ENCODE measurements around the gene TWF2.

TWF2 gene

GRCh38 chr3:52243791-52244628 lies 5.1 kb upstream of the TWF2 start:
- Mint-ChIP-seq H3K27me3 (ENCODE audit: low read depth, poor library complexity) (peaks cover 53% of the 10 kb centered on the region), H3K36me3 (ENCODE audit: low read depth) (peaks cover 7% of the 10 kb centered on the region), H3K9me3 (peaks cover 7% of the 10 kb centered on the region), H3K27ac (no peak overlapping the region), H3K4me3 (no peak overlapping the region), H3K4me1 (peaks cover 26% of the 10 kb centered on the region)
- DNase-seq: no peak
- no peak for TF ChIP-seq CTCF (IDR thresholded peaks at IDR 0.05)

GRCh38 chr3:52242039-52242438 lies 3.1 kb upstream of the TWF2 start:
- Mint-ChIP-seq H3K4me1 (peaks cover 43% of the 10 kb centered on the region), H3K4me3 (no peak overlapping the region), H3K27ac (no peak overlapping the region), H3K9me3 (peaks cover 7% of the 10 kb centered on the region), H3K36me3 (ENCODE audit: low read depth) (peaks cover 7% of the 10 kb centered on the region), H3K27me3 (ENCODE audit: low read depth, poor library complexity) (peaks cover 46% of the 10 kb centered on the region)
- TF ChIP-seq CTCF (IDR thresholded peaks at IDR 0.05): no peak
- no peak for DNase-seq

- peaks cover 7% of the 10 kb centered on the region for H3K9me3 Mint-ChIP-seq
- no peak for DNase-seq
- H3K27ac Mint-ChIP-seq: no peak overlapping the region
- peak overlapping the region; percentile 91 for H3K4me3 Mint-ChIP-seq
- H3K4me1 Mint-ChIP-seq: peaks cover 54% of the 10 kb centered on the region
- no peak for TF ChIP-seq CTCF (IDR thresholded peaks at IDR 0.05)
- peaks cover 35% of the 10 kb centered on the region for H3K27me3 Mint-ChIP-seq (ENCODE audit: low read depth, poor library complexity)
- H3K36me3 Mint-ChIP-seq (ENCODE audit: low read depth): peaks cover 7% of the 10 kb centered on the region
Observed at GRCh38 chr3:52240886-52241370, 2.0 kb upstream of the TWF2 start.

- H3K36me3 Mint-ChIP-seq (ENCODE audit: low read depth): peaks cover 7% of the 10 kb centered on the region
- DNase-seq: no peak
- peaks cover 58% of the 10 kb centered on the region for H3K4me1 Mint-ChIP-seq
Observed at GRCh38 chr3:52240059-52240885, 1.3 kb upstream of the TWF2 start.

GRCh38 chr3:52238193-52238760 lies 681 bp downstream of the TWF2 start:
- no peak for DNase-seq
- TF ChIP-seq CTCF (IDR thresholded peaks at IDR 0.05): no peak
- Mint-ChIP-seq H3K27ac (no peak overlapping the region), H3K9me3 (peaks cover 4% of the 10 kb centered on the region), H3K4me3 (peak overlapping the region; percentile 91), H3K4me1 (peaks cover 52% of the 10 kb centered on the region), H3K36me3 (ENCODE audit: low read depth) (peaks cover 7% of the 10 kb centered on the region), H3K27me3 (ENCODE audit: low read depth, poor library complexity) (peaks cover 12% of the 10 kb centered on the region)

More at GRCh38 chr3:52240059-52240885, 1.3 kb upstream of the TWF2 start:
- no peak for TF ChIP-seq CTCF (IDR thresholded peaks at IDR 0.05)
- Mint-ChIP-seq H3K27ac (no peak overlapping the region), H3K9me3 (peaks cover 7% of the 10 kb centered on the region), H3K4me3 (peak overlapping the region; percentile 91), H3K27me3 (ENCODE audit: low read depth, poor library complexity) (peaks cover 32% of the 10 kb centered on the region)

Measured in nephron progenitor cell (in vitro differentiated cells).